Stimulated activated CD4-positive, alpha-beta T cell treated with anti-CD3 and anti-CD28 coated beads, Interleukin-12 subunit alpha, Interleukin-12 subunit beta, amount 100 ng/mL, for 4 hours (primary cell): ENCODE data around the gene TEX26.
A peak's percentile ranks its signal among the peaks of the same experiment; 100 is the strongest.

Experiments
- DNase-seq: peaks from one replicate; pipeline ENCODE4 v3.0.0-alpha.2; 2020

The TEX26 gene

DNA sequence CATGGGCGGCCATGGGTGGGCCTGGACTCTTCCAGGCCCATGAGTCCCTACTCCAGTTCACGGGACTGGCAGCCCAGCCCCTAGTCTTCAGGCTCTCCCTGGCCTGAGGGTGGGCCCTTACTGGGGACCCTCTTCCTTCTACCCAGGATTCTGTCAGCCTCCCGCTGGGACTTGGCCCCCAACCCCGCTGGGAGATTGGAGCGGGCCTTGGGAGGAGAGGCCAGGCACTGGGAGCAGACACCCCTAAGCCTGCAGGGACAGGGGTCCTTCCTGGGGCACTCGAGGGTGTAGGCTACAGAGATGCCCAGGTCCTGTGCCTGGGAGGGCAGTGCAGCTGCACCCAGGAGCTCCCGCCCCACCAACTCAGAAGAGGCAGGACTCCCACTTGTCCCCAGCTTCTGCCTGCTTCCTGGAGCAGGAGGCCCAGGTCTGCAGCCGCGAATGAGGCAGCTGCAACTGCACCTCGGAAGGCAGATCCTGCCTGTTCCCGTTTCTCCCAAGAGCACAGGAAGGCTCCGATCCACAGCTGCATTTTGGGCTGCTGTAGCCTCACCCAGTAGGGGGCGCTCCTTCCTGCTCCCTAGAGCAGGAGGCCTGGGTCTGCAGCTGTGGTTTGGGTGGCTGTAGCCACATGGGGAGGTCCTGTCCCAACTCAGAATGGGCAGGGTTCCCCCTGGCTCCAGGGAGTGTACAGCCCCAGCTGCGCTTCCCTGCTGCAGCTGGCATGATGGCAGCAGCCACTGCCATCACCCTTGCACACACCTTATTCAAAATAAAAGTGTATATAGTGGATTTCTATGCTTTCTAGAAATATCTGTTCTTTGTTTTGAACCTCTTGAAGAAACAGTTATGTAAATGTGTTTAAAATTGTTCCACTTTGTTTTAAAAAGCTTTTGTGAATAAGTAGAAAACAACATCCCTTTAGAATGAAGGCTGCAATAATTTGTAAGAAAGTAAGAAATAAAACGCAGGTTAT, 46.8 kb downstream of the TEX26 start:
- DNase-seq, result peak; percentile 43

DNA sequence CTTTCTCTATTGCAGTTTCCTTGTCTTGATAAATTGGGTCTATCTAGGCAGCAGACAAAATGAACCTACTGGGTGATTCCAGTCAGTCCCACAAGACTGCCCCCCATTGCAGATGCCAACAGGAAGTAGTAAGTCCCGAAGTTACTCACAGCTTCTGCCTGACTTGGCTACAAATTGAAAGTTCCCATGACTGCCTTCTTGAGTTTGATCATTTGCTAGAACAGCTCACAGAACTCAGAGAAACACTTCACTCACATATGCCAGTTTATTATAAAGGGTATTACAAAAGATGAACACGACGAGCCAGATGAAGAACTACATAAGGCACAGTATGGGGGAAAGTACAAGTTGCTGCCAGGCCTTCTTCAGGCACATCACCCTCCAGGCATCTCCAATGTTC, 50.0 kb downstream of the TEX26 start:
- DNase-seq, result no peak

DNA sequence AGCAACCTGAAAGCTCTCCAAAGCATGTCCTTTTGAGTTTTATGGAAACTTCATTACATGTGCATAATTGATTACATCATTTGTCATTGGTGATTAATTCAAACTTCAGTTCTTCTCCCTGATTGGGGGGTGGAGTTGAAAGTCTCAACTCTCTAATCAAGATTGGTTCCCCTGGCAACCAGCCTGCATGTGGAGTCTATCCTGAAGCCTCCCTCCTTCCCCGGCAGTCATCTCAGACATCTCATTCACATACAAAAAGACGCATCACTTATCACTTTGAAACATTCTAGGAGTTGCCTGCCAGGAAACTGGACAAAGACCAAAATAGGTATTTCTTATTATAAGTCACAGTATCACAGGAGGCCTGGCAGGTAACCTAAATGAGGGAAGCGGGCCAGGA, 50.5 kb downstream of the TEX26 start:
- no peak for DNase-seq

DNA sequence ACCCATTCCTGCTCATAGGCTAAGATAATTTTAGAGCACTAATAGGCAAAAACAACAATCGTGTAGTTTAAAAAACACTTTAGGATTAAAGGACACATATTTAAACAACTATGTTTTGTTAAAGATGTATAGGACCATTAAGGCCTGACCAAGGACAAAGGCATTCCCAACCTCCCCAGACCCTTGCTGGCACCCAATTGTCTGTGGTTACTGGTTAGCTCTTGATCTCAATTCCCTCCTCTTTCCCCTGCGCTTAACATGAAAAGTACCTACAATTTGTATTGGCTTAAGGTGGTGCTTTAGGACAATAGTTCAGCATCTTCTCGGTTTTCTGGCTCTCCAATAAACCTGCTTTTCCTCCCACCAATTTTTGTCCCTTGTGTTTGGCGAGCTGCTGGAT, 51.0 kb downstream of the TEX26 start:
- no peak for DNase-seq

DNA sequence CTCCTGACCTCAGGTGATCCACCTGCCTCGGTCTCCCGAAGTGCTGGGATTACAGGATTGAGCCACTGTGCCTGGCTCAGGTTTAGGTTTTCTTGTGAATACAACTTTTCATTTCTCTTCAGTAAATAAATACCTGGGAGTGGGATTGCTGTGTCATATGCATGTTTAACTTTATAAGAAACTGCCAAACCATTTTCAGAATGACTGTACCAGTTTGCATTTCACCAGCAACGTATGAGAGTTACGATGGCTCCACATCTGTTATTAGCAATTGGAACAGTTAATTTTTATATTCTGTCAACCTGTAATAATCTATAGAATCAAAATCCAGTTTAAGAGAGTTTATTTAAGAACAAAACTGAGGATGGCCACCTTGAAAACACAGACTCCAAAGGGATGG, 52.2 kb downstream of the TEX26 start:
- DNase-seq, result no peak

DNA sequence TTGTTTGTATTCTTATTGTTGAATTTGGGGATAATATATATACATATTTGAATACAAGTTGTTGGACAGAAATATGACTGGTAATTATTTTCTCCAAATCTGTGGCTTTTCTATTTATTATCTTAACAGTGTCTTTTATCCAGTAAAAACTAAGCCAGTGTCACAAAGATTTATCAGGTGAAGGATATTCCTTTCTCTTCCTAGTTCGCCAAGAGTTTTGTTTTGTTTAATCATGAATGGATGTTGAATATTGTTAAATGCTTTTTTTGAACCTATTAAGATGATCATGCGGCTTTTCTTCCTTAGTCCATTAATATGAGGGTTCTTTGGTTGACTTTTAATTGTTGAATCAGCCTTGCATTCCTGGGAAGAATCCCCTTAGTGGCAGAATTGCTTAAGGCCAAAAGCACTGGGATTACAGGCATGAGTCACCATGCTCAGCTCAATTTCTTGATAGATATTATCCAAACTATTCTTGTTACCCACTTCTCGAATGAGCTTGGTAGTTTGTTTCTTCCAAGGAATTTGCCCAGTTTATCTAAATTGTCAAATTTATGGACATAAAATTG, 53.3 kb downstream of the TEX26 start:
- DNase-seq, result no peak

DNA sequence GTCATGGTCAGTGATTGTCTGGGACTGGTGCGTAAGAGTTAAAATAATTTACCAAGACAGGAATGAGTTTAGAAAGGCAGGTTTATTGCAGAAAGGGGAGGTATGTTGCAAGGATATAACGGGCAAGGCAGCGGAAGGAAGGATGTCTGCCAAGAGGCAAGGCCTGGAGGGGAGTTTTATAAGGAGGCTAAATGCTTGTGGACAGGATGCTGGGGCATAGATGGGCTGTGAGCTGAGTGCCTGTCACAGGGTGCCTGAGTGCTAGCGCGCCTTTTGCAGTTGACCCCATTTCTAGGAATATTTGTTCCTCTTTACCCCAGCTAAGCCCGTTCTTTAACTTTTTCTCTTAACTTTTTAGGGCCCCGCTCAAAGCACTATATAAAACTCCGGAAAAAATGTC, 58.7 kb downstream of the TEX26 start:
- DNase-seq, result no peak

DNA sequence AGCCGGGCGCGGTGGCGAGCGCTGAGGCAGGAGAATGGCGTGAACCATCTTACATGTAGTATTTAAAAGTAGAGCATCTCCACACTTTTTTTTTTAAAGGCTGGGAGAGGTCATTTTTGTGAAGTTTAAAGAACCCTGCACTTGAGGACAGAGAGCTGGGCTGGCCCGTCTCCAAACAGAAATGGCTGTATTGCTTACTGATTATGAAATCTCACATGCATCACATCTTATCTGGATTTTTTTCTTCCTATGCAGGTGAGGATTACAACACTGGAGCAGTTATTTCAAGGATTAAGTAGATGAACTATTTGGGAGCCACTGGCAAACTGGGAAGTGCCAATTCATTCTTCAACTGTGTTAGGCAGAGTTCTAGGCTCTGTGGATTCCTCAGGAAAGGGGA, 59.5 kb downstream of the TEX26 start:
- no peak for DNase-seq

DNA sequence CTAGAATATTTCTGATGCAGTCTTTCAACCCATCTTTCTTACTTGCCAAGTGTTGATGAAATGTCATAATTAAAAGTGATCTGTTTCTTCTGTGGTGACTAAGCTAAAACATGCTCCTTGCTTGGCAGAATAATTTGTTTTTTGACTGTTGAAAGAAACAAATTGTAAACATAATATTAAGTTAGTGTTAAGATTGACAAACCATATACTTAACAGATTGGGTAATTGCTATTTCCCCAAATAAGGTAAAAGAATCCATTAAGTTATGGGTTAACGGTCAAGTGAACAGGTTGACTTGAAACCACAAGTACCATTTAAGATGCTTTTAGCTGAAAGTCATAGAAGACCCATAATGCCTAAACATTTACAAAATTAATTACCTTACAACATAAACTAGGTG, 62.9 kb downstream of the TEX26 start:
- no peak for DNase-seq

DNA sequence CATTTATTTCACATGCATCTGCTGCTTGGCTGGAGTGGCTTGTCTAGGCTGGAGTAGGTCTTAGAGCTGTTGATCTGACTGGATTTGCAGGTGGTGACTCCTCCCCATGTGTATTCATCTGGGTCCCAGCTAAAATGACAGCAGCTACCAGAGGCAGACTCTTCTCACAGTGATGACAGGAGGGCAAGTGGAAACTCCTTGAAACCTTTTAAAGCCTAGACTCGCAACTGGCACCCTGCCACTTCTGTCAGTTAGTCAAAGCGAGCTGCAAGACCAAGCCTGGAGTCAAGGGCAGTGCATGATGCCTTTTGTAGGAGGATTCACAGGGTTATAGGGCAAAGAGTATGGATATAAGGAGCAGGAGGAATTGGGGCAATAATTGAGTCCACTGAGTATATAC, 65.2 kb downstream of the TEX26 start:
- DNase-seq, result no peak

DNA sequence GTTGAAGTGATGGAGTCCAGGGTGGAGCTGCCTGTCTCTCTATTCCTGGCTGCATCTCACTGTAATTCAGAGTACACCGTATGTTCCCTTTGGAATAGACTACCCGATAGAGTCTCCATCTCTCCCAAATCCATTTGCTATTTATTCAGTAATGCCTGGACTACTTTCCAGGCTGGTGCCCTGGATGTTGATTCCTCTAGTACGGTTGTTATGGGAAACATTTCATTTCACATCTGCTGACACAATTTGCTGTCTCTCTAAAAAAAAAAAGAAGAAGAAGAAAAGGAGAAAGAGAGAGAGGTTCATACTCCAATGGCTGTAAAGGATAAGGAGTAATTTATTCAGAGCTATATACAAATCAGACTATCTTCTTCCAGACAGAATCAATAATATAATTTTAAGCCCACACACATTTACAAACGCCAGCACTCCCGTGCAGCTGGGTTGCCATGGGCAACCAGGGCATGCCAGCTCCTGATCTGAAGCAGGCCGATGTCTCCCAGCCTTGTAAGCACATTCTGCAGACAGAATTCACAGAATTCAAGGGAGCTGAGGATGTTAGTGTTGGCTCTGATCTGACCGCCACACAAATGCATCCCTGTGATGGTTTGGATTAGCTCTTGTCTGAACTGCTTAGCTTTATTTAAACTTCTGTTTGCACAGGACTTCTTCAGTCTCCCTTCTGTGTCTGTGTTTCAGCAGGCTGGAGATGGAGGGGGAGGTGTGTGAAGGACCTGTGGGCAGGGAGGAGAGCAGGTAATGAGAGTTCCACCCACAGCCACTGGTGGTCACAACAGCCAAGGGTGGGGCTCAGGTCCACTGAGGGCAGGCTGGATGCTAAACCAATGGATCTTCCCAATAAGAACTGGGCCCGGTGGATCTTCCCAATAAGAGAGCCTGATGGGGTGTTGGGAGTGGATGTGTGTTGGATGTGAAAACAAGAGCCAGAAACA, 66.0 kb downstream of the TEX26 start:
- no peak for DNase-seq

DNA sequence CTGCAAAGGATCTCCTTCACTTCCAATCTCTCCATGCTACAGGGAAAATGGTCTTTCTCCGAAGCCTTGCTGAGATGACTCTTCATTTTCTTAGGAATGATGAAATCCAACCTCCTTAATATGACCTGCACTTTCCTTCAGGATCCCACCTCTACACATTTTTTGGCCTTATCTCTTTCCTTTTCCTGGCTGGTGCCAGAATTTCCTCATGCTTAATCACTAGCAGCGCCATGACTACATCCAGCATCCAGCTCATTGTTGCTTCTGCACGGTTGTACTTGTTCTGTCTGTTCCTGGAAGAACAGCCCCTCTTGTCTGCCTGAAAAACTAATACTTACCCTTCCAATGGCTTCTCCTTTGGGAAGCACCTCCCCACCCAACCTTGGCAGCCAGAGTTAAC, 68.4 kb downstream of the TEX26 start:
- no peak for DNase-seq

DNA sequence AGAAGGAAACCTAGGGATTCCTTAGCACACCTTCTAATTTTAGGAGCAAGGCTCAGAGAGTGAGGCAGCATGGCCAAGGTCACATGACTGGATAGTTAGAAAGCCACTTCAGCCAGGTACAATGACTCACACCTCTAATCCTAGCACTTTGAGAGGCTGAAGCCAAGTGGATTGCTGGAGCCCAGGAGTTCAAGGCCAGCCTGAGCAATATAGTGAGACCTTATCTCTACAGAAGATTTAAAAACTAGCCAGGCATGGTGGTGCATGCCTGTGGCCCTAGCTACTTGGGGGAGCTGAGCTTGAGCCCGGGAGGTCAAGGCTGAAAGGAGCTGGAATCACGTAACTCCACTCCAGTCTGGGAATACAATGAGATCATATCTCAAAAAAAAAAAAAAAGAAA, 69.2 kb downstream of the TEX26 start:
- no peak for DNase-seq

DNA sequence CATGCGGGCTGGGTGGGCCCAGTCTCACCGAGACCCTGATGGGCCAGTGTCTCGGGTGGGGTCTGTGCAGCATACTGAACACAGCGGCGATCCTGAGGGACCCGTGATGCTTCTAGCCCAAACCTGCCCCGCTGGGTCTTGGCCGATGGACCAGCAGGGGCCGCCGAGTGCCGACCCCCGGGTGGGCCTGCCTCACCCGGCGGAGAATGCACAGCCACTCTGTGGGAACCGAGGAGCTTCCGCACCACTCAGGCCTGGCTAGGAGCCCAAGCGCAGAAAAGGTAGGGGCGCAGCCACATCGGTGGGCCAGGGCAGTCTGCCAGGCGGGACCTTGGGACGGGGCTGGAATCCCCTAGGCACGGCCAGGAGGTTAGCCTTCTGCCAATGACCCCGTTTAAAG, 72.6 kb downstream of the TEX26 start:
- DNase-seq, result no peak

DNA sequence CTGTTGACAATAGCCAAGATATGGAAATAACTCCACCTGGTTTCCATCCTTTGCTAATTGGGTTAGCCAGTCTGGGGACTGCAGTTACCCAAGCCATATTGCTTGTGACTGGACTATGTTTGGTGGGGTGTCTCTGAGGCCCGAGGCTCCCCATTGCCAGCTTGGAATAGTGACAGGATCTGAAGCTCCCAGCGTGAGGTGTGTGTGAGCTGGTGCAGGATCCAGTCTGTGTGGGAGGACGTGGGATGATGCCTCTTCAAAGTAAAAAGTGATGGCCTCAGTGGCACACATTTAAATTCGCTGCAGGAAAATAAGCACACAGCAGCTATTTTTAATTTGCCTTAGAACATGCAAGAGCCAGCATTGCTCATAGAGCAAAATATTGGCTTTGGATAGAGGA, 75.0 kb downstream of the TEX26 start:
- DNase-seq, result no peak

DNA sequence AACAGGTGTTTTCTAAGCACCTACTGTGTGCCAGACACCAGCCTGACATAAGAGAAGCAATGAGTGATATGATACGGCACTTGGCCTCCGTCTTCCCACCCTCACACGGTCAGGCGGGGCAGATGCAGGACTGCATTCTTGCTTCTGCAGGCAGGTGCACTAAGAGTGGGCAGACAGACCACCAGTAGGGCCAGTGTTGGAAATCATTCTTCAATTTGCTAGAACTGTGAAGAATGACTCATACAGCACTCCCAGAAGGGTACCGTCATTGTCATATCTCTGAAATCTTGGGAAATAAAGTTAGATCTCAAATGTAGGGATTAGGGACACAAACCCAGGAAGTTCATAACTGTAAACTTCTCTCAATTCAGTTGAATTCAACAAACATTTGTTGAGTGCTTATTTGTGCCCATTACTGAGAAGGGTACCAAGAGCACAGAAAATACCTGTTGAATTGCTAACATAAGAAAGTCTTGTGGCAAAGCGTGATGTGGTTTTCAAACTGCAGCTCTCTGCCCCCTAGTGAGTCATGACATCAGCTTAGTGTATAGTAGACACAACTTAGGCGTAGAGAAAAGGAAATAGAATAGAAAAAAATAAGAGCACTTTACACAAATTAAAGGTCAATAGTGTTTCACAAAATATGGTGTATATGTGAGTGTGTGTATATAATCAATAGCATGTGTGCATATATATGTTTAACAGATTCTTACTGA, 76.1 kb downstream of the TEX26 start:
- no peak for DNase-seq

DNA sequence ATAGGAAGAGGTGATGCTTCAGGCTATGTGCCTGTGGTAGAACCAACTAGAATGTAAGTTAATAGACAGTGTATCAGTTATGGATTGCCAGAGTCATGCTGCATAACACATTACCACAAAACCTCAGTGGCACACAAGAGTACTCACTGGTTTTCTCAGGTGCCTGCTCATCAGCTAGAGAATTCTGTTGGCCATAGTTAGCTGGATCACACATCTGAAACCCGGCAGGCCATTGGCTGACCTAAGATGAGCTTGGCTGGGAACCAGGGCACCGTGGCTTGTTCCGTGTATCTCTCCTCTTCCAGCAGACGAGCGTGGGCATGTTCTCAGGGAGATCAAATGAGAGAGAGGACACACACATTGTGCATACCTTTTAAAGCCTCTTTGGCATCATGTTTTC, 76.7 kb downstream of the TEX26 start:
- DNase-seq, result no peak

DNA sequence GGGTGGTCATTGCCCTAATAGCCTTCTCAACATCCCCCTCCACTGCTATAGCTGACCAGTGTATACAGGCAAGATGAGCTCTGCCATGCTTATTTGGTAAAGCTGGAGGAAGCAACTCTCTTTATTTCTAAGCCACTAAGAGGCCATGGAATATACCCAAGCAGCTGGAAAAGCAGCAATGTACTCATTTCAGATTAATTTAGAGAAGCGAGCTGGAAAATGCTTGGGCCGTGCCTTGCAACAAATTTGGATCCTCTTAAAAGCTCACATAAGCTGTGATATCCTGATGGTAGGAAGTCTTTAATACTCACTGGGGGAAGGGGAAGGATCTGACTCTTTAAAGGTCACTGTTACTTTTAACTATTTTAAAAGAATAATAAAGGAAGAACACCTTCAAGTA, 77.8 kb downstream of the TEX26 start:
- DNase-seq, result no peak

DNA sequence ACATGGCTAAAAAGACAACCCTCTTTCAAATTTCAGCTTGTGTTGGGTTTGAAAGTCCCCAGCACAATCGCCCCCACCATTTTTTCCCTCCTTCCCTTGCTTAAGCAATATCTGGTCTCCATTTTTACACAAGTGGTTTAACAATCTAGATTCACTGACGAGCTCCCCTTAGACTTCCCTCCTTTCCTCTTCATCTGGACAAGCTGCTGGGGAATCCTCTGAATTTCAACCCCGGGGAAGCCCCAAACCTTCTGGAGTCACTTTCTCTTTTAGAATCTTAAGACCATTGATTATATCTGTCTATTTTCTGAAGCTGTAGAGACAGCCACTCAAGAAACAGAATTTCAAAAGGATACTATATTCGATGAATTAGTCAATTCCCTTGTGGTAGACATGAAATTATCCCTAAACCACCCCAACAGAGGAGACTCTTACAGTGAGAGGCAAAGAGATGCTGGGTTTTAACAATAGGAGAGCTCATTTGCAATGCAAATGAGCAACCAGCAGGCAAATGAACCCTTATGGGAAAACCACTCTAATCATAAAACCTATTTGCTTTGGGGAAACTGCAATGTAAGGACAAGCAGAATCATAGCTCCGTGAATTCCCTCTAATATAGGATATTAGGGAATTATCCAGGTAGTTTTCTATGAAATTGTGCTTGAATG, 78.9 kb downstream of the TEX26 start:
- DNase-seq, result no peak

DNA sequence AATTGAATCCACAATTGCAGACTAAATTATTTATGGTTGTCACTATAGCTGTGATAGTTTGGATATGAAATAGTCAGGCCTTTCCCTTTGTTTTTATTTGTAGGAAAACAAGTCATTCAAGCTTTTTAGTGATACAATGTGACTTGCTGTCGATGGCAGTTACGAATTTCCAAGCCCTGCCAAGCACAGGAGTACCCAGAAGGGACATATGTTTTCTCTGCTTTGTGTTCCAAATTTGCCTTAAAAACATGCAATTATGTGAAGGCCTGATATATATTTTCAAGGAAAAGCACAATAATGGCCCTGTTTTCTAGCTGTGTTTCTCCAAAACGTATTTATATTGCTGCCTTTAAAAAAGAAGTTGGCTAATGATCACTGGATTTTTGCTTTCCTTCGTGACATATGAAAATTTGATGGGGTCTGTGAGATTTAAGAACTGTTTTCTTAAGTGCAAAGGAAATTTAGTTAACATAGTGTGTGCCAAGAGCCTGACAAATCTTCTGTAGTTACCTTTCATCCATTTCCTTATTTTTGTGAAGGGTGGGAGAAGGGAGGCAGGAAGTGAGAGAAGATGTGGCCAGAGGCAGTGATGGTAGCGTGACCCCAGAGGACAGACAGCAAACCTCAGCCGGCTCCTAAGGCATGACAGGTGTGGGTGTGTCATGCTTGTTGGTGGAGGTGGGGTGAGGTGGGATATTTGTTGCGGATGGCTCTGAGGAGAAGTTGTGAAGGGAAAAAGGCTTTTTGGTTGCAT, 79.6 kb downstream of the TEX26 start:
- DNase-seq, result no peak

DNA sequence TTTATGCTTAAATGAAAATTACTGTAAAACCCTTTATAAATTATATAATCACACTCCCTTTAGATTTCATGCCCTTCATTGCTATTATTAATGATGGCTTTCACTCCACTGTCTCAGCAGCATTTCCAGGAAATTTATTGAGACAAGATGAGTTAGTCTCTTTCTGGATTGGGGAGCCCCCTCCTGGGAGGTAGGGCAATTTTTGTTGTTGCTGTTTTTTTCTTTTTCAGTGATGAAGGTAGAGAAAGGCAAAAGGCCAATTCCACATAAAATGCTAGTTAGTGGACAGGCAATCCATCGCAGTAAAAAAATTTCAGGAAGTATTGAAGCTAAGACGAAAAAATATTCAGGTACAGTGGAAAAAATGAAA, 80.2 kb downstream of the TEX26 start:
- DNase-seq, result no peak

DNA sequence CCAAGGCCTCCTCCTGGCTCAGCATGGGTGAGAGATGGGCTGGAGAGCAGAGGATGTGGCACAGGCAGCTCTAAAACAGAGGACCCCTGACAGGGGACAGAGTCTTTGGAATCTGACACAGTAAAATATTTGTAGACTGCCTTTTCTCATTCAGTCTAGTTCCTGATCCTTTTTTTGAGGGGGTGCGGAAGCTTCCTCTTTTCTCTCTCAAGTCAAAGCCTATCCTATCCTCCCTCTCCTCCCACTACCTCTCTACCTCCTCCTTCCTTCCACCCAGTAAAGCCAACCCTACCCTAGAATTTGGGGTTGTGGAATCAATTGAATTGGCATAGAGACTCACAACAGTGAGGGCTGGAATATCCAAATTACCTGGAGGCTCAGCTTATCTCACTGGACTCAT, 82.0 kb downstream of the TEX26 start:
- DNase-seq, result no peak
